GM12865 (cell line): ENCODE data around the gene PROM1.

ENCODE experiments used
- DNase-seq: peaks from one replicate; pipeline ENCODE4 v3.0.0; 2010; ENCODE audit warnings: low read depth
- H3K4me3 ChIP-seq: 2 replicates; pipeline ENCODE4 v1.5.1; 2011; ENCODE audit warnings: mild to moderate bottlenecking, low read depth, low read length, control low read depth
- CTCF ChIP-seq: IDR thresholded peaks from 2 replicates; pipeline ENCODE4 v1.5.1; 2011; ENCODE audit warnings: low read length, control low read depth, low read depth, inconsistent platforms; ENCODE audit not compliant: insufficient read depth; ENCODE audit errors: missing control alignments

Gene PROM1

GRCh38 chr4:16092682-16093319 lies 9.0 kb upstream of the PROM1 start:
- no peak for TF ChIP-seq CTCF
- H3K4me3 ChIP-seq, result no peak overlapping the region
- DNase-seq, result no peak

- DNase-seq, result no peak
- TF ChIP-seq CTCF, result no peak
- no peak overlapping the region for H3K4me3 ChIP-seq
These were observed 6.4 kb upstream of the PROM1 start for GRCh38 chr4:16090096-16090705.

- DNase-seq, result no peak
- no peak for TF ChIP-seq CTCF
- no peak overlapping the region for H3K4me3 ChIP-seq
These were observed 5.3 kb upstream of the PROM1 start for GRCh38 chr4:16089156-16089555.

- DNase-seq, result no peak
- TF ChIP-seq CTCF, result no peak
- no peak overlapping the region for H3K4me3 ChIP-seq
These were observed 4.8 kb upstream of the PROM1 start for GRCh38 chr4:16088601-16089000.

GRCh38 chr4:16085822-16086221 lies 2.0 kb upstream of the PROM1 start:
- TF ChIP-seq CTCF, result no peak
- H3K4me3 ChIP-seq, result no peak overlapping the region
- peak; percentile 41 for DNase-seq

- H3K4me3 ChIP-seq, result no peak overlapping the region
- no peak for DNase-seq
- no peak for TF ChIP-seq CTCF
These were observed 1.2 kb downstream of the PROM1 start for GRCh38 chr4:16082426-16083240.
